GM06990 (cell line): ENCODE data around the gene MS4A18.
A peak's percentile ranks its signal among the peaks of the same experiment; 100 is the strongest.

Experiments used
- DNase-seq: peaks from one replicate; pipeline ENCODE4 v3.0.0-alpha.2; 2011; ENCODE audit not compliant: insufficient read length; ENCODE audit errors: extremely low read depth
- H3K27me3 ChIP-seq: replicated peaks from 2 replicates; pipeline ENCODE4 v1.6.0; 2011; ENCODE audit warnings: low read length; ENCODE audit not compliant: control insufficient read depth, insufficient read depth
- H3K36me3 ChIP-seq: 2 replicates; pipeline ENCODE4 v1.5.1; 2011; ENCODE audit warnings: low read length; ENCODE audit not compliant: control insufficient read depth, insufficient read depth
- H3K4me3 ChIP-seq: replicated peaks from 2 replicates; pipeline ENCODE4 v1.5.1; 2011; ENCODE audit warnings: low read depth, mild to moderate bottlenecking, control low read depth, low read length
- TF ChIP-seq, protein P1 (sequence below): IDR thresholded peaks from 2 replicates; pipeline ENCODE4 v1.5.1; 2011; ENCODE audit warnings: low read length, control low read depth, mild to moderate bottlenecking, inconsistent platforms; ENCODE audit not compliant: insufficient read depth, poor library complexity, severe bottlenecking

MS4A18 gene

DNA sequence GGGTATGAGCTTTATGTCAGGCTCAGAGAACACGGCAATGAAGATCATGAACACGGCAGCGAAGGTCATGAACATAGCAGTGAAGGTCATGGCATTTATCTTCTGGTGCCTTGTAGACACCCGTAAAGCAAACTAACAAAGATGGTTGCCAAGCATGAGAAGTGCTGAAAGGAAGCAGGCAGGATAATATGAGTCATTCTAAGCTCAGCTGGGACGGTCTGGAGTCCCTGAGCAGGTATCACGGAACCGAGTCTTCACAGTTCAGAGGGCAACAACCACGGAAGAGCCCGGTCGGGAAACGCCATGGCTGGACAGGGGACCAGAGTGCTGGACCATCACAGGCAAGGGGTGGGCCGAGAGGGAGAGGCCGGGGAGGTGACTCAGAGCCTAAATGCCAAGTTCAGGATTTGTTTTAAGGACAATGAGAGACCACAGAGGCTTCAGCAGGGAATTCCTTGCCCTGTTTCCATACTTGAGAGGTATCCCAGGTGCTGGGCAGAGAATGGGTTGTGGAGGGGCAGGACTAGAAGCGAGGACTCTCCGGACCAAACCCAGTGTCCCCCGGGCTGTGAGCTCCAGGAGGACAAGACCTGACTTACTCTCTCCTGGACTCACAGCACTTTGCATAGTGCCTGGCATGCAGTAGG lies 47.5 kb downstream of the MS4A18 start:
- no peak for DNase-seq
- H3K36me3 ChIP-seq, result no peaks in the 10 kb centered on the region
- H3K4me3 ChIP-seq, result no peak overlapping the region
- TF ChIP-seq, protein P1, sequence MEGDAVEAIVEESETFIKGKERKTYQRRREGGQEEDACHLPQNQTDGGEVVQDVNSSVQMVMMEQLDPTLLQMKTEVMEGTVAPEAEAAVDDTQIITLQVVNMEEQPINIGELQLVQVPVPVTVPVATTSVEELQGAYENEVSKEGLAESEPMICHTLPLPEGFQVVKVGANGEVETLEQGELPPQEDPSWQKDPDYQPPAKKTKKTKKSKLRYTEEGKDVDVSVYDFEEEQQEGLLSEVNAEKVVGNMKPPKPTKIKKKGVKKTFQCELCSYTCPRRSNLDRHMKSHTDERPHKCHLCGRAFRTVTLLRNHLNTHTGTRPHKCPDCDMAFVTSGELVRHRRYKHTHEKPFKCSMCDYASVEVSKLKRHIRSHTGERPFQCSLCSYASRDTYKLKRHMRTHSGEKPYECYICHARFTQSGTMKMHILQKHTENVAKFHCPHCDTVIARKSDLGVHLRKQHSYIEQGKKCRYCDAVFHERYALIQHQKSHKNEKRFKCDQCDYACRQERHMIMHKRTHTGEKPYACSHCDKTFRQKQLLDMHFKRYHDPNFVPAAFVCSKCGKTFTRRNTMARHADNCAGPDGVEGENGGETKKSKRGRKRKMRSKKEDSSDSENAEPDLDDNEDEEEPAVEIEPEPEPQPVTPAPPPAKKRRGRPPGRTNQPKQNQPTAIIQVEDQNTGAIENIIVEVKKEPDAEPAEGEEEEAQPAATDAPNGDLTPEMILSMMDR, result no peak
- H3K27me3 ChIP-seq, result no peaks in the 10 kb centered on the region

DNA sequence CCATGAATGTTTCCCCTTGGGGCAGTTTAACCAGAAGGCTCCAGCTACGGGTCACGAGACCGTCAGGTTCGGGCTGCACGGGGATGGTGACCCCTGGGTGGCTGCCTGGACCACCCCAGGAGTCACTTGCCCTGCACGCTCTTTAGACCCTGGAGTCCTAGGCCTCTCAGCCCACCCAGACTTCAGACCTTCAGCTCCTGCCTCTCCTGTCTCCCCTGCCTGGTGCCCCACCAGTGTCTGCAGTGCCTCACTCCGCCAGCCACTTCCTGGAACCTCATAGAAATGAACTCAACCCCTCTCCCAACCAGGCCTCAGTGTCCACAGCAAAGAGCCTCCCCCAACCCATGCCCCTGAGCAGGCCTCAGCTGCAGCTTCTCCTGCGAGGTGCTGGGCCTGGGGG lies 48.1 kb downstream of the MS4A18 start:
- TF ChIP-seq, protein P1, result no peak
- no peak overlapping the region for H3K4me3 ChIP-seq
- no peak for DNase-seq
- no peaks in the 10 kb centered on the region for H3K36me3 ChIP-seq
- H3K27me3 ChIP-seq, result no peaks in the 10 kb centered on the region

DNA sequence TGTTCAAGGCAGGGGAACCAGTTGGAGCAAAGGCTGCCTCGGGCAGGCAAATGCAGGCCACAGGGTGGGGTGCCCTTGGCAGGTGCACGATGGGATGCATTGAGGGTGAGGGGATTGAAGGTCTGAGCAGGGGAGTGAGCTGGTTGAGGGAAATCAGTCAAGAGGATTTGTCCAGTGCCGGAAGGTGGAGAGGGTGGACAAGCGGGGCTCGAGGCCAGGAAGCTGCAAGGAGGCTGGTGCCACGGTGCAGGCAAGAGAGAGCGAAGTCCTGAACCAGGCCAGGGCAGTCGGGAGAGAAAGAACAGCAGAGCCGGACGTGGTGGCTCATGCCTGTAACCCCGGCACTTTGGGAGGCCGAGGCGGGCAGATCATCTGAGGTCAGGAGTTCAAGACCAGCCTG lies 50.2 kb downstream of the MS4A18 start:
- TF ChIP-seq, protein P1, result no peak
- no peaks in the 10 kb centered on the region for H3K27me3 ChIP-seq
- no peaks in the 10 kb centered on the region for H3K36me3 ChIP-seq
- DNase-seq, result no peak
- no peak overlapping the region for H3K4me3 ChIP-seq

DNA sequence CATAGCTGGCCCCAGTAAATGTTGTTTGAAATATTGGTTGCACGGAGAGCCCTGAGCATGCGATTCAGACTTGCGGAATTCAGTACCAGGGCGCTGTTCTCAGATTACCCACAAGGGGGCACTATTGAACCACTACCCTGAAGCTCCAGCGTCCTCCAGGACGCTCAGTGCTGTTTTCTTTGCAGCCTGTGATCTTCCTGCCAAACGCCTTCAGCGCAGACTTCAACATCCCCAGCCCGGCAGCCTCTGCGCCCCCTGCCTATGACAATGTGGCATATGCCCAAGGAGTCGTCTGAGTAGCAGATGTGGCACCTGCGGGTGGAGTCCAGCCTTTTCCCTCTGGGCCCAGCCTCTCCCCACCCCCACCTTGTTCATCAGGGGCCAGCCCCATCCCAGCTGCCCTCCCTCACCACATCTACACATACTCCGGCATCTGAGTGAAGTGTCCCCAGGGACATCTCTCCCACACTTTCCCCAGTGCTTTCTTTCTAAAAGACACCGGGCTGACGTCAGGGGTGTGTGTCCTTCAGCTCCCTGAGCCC lies 51.0 kb downstream of the MS4A18 start:
- no peaks in the 10 kb centered on the region for H3K27me3 ChIP-seq
- TF ChIP-seq, protein P1, result peak; percentile 91
- no peak overlapping the region for H3K4me3 ChIP-seq
- H3K36me3 ChIP-seq, result no peaks in the 10 kb centered on the region
- peak; percentile 71 for DNase-seq

DNA sequence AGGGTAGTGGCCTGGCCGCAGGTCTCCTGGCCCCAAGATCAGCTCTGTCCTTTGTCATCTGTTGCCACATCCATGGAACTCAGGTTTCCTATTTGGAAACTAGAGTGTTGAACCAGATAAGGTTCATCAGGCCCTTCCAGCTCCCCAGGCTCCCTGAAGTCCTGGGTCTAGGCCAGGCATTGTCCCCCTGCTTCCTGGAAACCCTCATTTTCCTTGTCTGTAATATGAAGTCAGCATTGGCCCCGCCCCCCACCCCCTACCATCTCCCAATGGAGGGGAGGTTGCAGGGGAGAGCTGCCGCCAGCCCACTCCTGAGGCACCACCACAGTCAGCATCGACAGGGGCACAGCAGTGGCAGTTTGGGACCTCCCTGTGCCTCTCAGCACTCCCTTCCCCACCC lies 51.6 kb downstream of the MS4A18 start:
- Histone ChIP-seq H3K36me3 (no peaks in the 10 kb centered on the region), H3K27me3 (no peaks in the 10 kb centered on the region), H3K4me3 (no peak overlapping the region)
- DNase-seq, result no peak
- TF ChIP-seq, protein P1, result no peak
